A673 (cell line): ENCODE data around the gene ATG3.

Source experiments
- CTCF ChIP-seq: fragments of 300-800, 200-600 bp; sonication (generic); conservative IDR thresholded peaks from 2 replicates; pipeline ENCODE4 v1.5.1; 2017; ENCODE audit warnings: low read depth, mild to moderate bottlenecking, antibody characterized with exemption, low read length, moderate library complexity, mixed read lengths
- EZH2 ChIP-seq: fragments of 200-600 bp; sonication (generic); IDR thresholded peaks from 2 replicates; pipeline ENCODE4 v1.6.1; 2017; ENCODE audit warnings: borderline replicate concordance, low read depth, mild to moderate bottlenecking, mixed read lengths, antibody characterized with exemption, low read length; ENCODE audit not compliant: poor library complexity, severe bottlenecking

GRCh38 chr3:112550859-112551258 lies 10.9 kb downstream of the ATG3 start:
- TF ChIP-seq CTCF = no peak
- TF ChIP-seq EZH2 = no peak
